Transverse colon (tissue), 4 donors: Measurements from ENCODE around the gene CDCA3. TPM values are rescaled to one million over a fixed set of nuclear protein-coding genes. Genes with fewer than 3 reads are reported as not detected.
"Not testable (repeated sequence)": the region's sequence is repeated elsewhere in the genome, so short reads cannot be mapped to it uniquely, and the experiment has no call there.

Experiments
- DNase-seq: peaks from one replicate; pipeline ENCODE4 v3.0.0-alpha.2; 2019
- H3K27ac ChIP-seq, 4 donors: fragments of 200-600 bp; sonication (generic); 2 replicates each; pipeline ENCODE4 v1.5.1; 2016 to 2018; ENCODE audit warnings: inconsistent platforms in 4 of 4
- H3K27me3 ChIP-seq: fragments of 200-600 bp; sonication (generic); 2 replicates; pipeline ENCODE4 v1.5.1; 2017; ENCODE audit warnings: inconsistent platforms
- H3K36me3 ChIP-seq, 4 donors: fragments of 200-600 bp; sonication (generic); 2 replicates each; pipeline ENCODE4 v1.5.1; 2017 to 2019; ENCODE audit warnings: inconsistent platforms in 4 of 4
- H3K4me1 ChIP-seq, 4 donors: fragments of 200-600 bp; sonication (generic); 2 replicates each; pipeline ENCODE4 v1.5.1; 2017 to 2020; ENCODE audit warnings: inconsistent platforms in 4 of 4
- H3K4me3 ChIP-seq, 4 donors: fragments of 200-600 bp; sonication (generic); 1 replicate in 1 of 4; 2 replicates in 3 of 4; pipeline versions ENCODE4 v1.5.1 to v1.6.1; 2017 to 2019; ENCODE audit warnings: inconsistent platforms in 4 of 4
- H3K9me3 ChIP-seq, 2 donors: fragments of 200-600 bp; sonication (generic); 2 replicates each; pipeline ENCODE4 v1.5.1; 2017 to 2019; ENCODE audit warnings: inconsistent platforms in 2 of 2
- EP300 ChIP-seq: sonication (generic); formaldehyde crosslinking; IDR thresholded peaks from one replicate; pipeline ENCODE4 v1.6.1; 2017; ENCODE audit warnings: antibody characterized with exemption, low read depth
- POLR2A ChIP-seq: fragments of 450-650 bp; IDR thresholded peaks from one replicate; pipeline ENCODE4 v1.6.1; 2016; ENCODE audit warnings: antibody characterized with exemption, mild to moderate bottlenecking, moderate library complexity
- POLR2AphosphoS5 ChIP-seq, 3 donors: sonication (generic); formaldehyde crosslinking; IDR thresholded peaks; one replicate each; pipeline ENCODE4 v1.6.1; 2016; ENCODE audit warnings: antibody characterized with exemption in 3 of 3
- WGBS, 2 donors: methylation state at CpG; one replicate each; pipeline ENCODE4 v1.1.5; 2018; ENCODE audit warnings: low coverage in 1 of 2; 5-methylcytosine and 5-hydroxymethylcytosine counted together
- in situ Hi-C, 4 donors: fragments of 200-750 bp; cut with MboI; loops; one replicate each; pipeline versions ENCODE4 v1.15.0 to v1.15.1; 2017; ENCODE audit warnings: low sequenced_read_pairs in 3 of 4, low pct_ligation_motif_present in 1 of 4, low pct_unique_long_range_greater_than_20kb in 1 of 4
- intact Hi-C: fragments of 100-400 bp; cut with DNase I; formaldehyde crosslinking; loops from one replicate; pipeline ENCODE4 v1.15.1; 2023; ENCODE audit warnings: low total_unique reads
- total RNA-seq, 4 donors: library from RNA; depleted of rRNA; stranded (reverse); fragments of >200 nt; gene quantifications; one replicate each; pipeline ENCODE4 v1.1.0, GENCODE V29; 2016
- TF ChIP-seq, protein P1 (sequence below), 5 experiments: fragments of 200-600 bp in 3 of 5; fragments of 450-650 bp in 2 of 5; sonication (generic) in 3 of 5; IDR thresholded peaks; 1 replicate in 2 of 5; 2 replicates in 3 of 5; pipeline ENCODE4 v1.5.1; 2016 to 2017; ENCODE audit warnings: antibody characterized with exemption in 5 of 5, inconsistent platforms in 3 of 5, mild to moderate bottlenecking in 2 of 5, moderate library complexity in 1 of 5

CDCA3 gene
- total RNA-seq, 4 donors from 2014 or later, result 3.0 to 8.8 (median 3.3) TPM; not detected in 1

DNA sequence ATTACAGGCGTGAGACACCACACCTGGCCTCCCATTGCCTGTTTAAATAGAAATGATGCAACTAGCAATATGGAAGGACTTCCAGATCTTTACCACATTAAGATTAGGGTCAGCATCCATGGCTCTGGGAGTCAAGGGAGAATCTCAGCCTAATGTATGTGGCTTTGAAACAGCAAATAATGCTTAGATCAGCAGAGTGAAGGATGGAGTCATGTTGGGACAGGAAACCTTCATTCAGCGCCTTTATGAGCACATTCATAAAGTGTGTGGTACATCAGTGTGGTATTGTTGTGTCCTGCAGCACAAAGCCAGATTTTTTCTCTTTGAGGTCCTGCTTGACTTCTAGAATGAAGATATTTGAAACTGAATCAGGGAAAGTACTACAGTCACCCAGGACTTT, 37.3 kb upstream of the CDCA3 start:
- in situ Hi-C loops, result no loop called here
- intact Hi-C loops, result no loop called here
- Histone ChIP-seq H3K4me1 (peaks cover 3 to 21% (median 16%) of the 10 kb centered on the region in 4 donors), H3K27ac (no peak overlapping the region), H3K36me3 (no peaks in the 10 kb centered on the region), H3K4me3 (no peak overlapping the region), H3K27me3 (no peaks in the 10 kb centered on the region), H3K9me3 (no peaks in the 10 kb centered on the region)
- WGBS, 2 donors, result 70 to 92% methylated on average over 1 to 2 of the region's 2 CpGs
- DNase-seq, result no peak
- no peak for TF ChIP-seq EP300
- TF ChIP-seq POLR2A, result no peak

DNA sequence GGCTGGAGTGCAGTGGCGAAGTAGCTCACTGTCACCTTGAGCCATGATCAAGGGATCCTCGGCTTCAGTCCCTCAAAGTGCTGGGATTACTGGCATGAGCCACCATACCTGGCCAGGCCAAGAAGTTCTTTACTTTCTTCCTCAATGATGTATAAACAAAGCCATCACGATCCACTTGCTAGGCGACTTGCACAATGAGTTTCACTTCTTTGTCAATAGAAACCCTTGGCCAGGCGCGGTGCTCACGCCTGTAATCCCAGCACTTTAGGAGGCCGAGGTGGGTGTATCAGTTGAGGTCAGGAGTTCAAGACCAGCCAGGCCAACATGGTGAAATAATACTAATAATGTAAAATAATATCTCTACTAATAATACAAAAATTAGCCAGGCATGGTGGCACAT, 36.4 kb upstream of the CDCA3 start:
- Histone ChIP-seq H3K9me3 (no peaks in the 10 kb centered on the region), H3K36me3 (no peaks in the 10 kb centered on the region), H3K4me3 (no peak overlapping the region), H3K4me1 (peaks cover 3 to 21% (median 16%) of the 10 kb centered on the region in 4 donors), H3K27ac (peak overlapping the region; percentile 23 to 39 (median 28)), H3K27me3 (no peaks in the 10 kb centered on the region)
- TF ChIP-seq POLR2AphosphoS5 (IDR thresholded peaks at IDR 0.05) (no peak), EP300 (no peak), POLR2A (no peak)
- TF ChIP-seq, protein P1, sequence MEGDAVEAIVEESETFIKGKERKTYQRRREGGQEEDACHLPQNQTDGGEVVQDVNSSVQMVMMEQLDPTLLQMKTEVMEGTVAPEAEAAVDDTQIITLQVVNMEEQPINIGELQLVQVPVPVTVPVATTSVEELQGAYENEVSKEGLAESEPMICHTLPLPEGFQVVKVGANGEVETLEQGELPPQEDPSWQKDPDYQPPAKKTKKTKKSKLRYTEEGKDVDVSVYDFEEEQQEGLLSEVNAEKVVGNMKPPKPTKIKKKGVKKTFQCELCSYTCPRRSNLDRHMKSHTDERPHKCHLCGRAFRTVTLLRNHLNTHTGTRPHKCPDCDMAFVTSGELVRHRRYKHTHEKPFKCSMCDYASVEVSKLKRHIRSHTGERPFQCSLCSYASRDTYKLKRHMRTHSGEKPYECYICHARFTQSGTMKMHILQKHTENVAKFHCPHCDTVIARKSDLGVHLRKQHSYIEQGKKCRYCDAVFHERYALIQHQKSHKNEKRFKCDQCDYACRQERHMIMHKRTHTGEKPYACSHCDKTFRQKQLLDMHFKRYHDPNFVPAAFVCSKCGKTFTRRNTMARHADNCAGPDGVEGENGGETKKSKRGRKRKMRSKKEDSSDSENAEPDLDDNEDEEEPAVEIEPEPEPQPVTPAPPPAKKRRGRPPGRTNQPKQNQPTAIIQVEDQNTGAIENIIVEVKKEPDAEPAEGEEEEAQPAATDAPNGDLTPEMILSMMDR (IDR thresholded peaks at IDR 0.05), result no peak
- in situ Hi-C loops (no loop called here), intact Hi-C loops (no loop called here)
- no peak for DNase-seq
- 61 to 63% methylated on average over 5 to 8 of the region's 8 CpGs for WGBS, 2 donors

DNA sequence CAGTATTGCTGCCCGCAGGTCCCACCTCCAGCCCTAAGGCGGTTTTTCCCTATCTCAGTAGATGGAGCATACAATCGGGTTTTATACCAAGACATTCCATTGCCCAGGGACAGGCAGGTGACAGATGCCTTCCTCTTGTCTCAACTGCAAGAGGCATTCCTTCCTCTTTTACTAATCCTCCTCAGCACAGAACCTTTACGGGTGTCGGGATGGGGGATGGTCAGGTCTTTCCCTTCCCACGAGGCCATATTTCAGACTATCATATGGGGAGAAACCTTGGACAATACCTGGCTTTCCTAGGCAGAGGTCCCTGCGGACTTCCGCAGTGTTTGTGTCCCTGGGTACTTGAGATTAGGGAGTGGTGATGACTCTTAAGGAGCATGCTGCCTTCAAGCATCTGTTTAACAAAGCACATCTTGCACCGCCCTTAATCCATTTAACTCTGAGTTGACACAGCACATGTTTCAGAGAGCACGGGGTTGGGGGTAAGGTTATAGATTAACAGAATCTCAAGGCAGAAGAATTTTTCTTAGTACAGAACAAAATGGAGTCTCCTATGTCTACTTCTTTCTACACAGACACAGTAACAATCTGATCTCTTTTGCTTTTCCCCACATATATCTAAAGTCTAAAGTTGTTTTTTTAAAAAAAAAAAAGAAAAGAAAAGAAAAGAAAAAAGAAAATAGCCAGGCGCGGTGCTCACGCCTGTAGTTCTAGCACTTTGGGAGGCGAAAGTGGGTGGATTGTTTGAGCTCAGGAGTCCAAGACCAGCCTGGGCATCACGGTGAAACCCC, 35.3 kb upstream of the CDCA3 start:
- peaks cover 3 to 18% (median 10%) of the 10 kb centered on the region in 4 donors for H3K4me1 ChIP-seq
- H3K4me3 ChIP-seq, in situ Hi-C loops, H3K27me3 ChIP-seq, DNase-seq, H3K36me3 ChIP-seq, intact Hi-C loops, H3K9me3 ChIP-seq: not testable (repeated sequence)
- WGBS, 2 donors, result 68 to 77% methylated on average over 5 to 11 of the region's 15 CpGs
- H3K27ac ChIP-seq, result peak overlapping the region in 3 of 4 donors; percentile 23 to 28 (median 27)

DNA sequence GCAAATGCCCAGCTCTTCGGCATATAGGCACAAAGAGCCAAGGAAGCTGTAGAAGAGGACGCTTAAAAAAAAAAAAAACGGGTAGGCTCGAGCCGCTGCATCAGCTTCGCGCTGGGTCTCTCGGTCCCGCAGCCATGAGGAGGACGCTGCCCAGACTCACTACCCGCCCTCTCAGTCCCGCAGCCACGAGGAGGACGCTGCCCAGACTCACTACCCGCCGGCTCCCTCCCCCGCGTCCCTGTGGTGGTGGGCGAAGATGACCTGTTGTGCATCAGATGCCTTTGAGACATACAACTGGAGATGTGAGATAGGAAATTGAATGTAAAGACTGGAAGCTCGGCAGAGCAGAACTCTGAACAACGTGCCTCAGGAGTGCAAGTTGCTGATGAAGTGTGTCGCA, 33.5 kb upstream of the CDCA3 start:
- Histone ChIP-seq H3K9me3 (no peaks in the 10 kb centered on the region), H3K27ac (no peak overlapping the region), H3K27me3 (no peaks in the 10 kb centered on the region), H3K4me1 (peaks cover 4 to 17% (median 8%) of the 10 kb centered on the region in 4 donors), H3K4me3 (no peak overlapping the region), H3K36me3 (no peaks in the 10 kb centered on the region)
- in situ Hi-C loops, result no loop called here
- intact Hi-C loops, result no loop called here
- no peak for TF ChIP-seq EP300
- TF ChIP-seq, protein P1 (IDR thresholded peaks at IDR 0.05), result no peak
- TF ChIP-seq POLR2A, result no peak
- no peak for TF ChIP-seq POLR2AphosphoS5 (IDR thresholded peaks at IDR 0.05)
- no peak for DNase-seq
- WGBS, 2 donors, result 75 to 85% methylated on average over 4 to 22 of the region's 22 CpGs

DNA sequence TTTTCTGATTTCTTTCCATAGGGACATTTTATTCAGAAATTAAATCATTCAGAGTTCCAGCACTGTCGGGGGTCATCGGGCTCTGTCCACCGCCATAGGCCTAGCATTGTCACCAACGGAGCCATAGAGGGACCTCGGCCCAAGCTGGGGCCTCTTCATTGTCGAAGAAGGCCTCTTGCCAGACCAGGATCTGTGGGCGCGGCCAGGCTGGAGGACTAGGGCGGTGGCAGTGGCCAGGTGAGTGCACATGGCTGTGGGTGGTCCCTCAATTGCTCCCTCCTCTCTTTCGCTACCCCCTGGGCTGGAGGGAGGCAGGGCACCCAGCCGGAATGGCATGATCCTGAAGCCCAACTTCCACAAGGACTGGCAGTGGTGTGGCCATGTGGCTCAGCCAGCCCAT, 32.6 kb upstream of the CDCA3 start:
- Histone ChIP-seq H3K27ac (no peak overlapping the region), H3K4me1 (peaks cover 4 to 17% (median 8%) of the 10 kb centered on the region in 4 donors), H3K27me3 (no peaks in the 10 kb centered on the region), H3K9me3 (no peaks in the 10 kb centered on the region), H3K36me3 (no peaks in the 10 kb centered on the region), H3K4me3 (no peak overlapping the region)
- intact Hi-C loops, result no loop called here
- DNase-seq, result no peak
- 96% methylated on average over 9 of the region's 11 CpGs; no CpG with 5 or more reads in 1 of the 2 donors for WGBS, 2 donors
- TF ChIP-seq, protein P1 (IDR thresholded peaks at IDR 0.05), result no peak
- TF ChIP-seq POLR2A (no peak), EP300 (no peak), POLR2AphosphoS5 (IDR thresholded peaks at IDR 0.05) (no peak)
- in situ Hi-C loops, result no loop called here
